Activated naive CD4-positive, alpha-beta T cell treated with anti-CD3 and anti-CD28 coated beads for 36 hours (primary cell): ENCODE measurements around the gene MYO5B. TPM values are rescaled to one million over a fixed set of nuclear protein-coding genes. Genes with fewer than 3 reads are reported as not detected.

ENCODE experiments used
- CTCF ChIA-PET: fragments of 350-600 bp; sonication (Branson Sonifier 250); formaldehyde crosslinking; loops from one replicate; lab custom pipeline; 2021; ENCODE audit warnings: antibody characterized with exemption; lab: Charles Lee
- DNase-seq: peaks from one replicate; pipeline ENCODE4 v3.0.0-alpha.2; 2020
- H3K27ac Mint-ChIP-seq: one replicate; pipeline ENCODE4 v1.8.0; 2021; ENCODE audit warnings: mild to moderate bottlenecking, mixed read lengths
- H3K27me3 Mint-ChIP-seq: one replicate; pipeline ENCODE4 v1.8.0; 2021; ENCODE audit warnings: low read depth, mixed read lengths
- H3K36me3 Mint-ChIP-seq: one replicate; pipeline ENCODE4 v1.8.0; 2021; ENCODE audit warnings: low read depth, mixed read lengths
- H3K4me1 Mint-ChIP-seq: one replicate; pipeline ENCODE4 v1.8.0; 2021; ENCODE audit warnings: low read depth, mixed read lengths
- H3K4me3 Mint-ChIP-seq: one replicate; pipeline ENCODE4 v1.8.0; 2021; ENCODE audit warnings: mild to moderate bottlenecking, moderate library complexity, mixed read lengths
- H3K9me3 Mint-ChIP-seq: one replicate; pipeline ENCODE4 v1.8.0; 2021; ENCODE audit warnings: mixed read lengths
- intact Hi-C: fragments of 100-400 bp; cut with micrococcal nuclease; formaldehyde crosslinking; loops from one replicate; pipeline ENCODE4 v1.15.1; 2023
- total RNA-seq, 2 experiments: library from RNA; stranded (reverse); gene quantifications; one replicate each; pipeline ENCODE4 v1.2.3, GENCODE V29; 2021

The MYO5B gene
- total RNA-seq, 2 experiments from 2014 or later, result 0.02 to 0.12 TPM

GRCh38 chr18:50091509-50092244 is 103.3 kb downstream of the MYO5B start:
- H3K9me3 Mint-ChIP-seq, result no peaks in the 10 kb centered on the region
- no peak for DNase-seq
- no peaks in the 10 kb centered on the region for H3K4me1 Mint-ChIP-seq
- intact Hi-C loops, result no loop called here
- CTCF ChIA-PET, result no interaction called here
- H3K36me3 Mint-ChIP-seq, result no peaks in the 10 kb centered on the region
- no peak overlapping the region for H3K4me3 Mint-ChIP-seq
- H3K27ac Mint-ChIP-seq, result no peak overlapping the region
- H3K27me3 Mint-ChIP-seq, result peaks cover 14% of the 10 kb centered on the region

GRCh38 chr18:50090370-50091312 is 104.3 kb downstream of the MYO5B start:
- no peaks in the 10 kb centered on the region for H3K36me3 Mint-ChIP-seq
- DNase-seq, result no peak
- H3K27ac Mint-ChIP-seq, result no peak overlapping the region
- CTCF ChIA-PET, result interaction anchor here (0.7 kb wide), 1 partner anchor 501 kb away, joined by 4 read pairs; no protein-coding TSS in a partner anchor
- H3K9me3 Mint-ChIP-seq, result no peaks in the 10 kb centered on the region
- intact Hi-C loops, result no loop called here
- no peak overlapping the region for H3K4me3 Mint-ChIP-seq
- H3K27me3 Mint-ChIP-seq, result peaks cover 9% of the 10 kb centered on the region
- H3K4me1 Mint-ChIP-seq, result no peaks in the 10 kb centered on the region

GRCh38 chr18:50089702-50090101 is 105.2 kb downstream of the MYO5B start:
- Mint-ChIP-seq H3K4me1 (no peaks in the 10 kb centered on the region), H3K36me3 (no peaks in the 10 kb centered on the region), H3K27ac (no peak overlapping the region), H3K4me3 (no peak overlapping the region), H3K9me3 (no peaks in the 10 kb centered on the region), H3K27me3 (peaks cover 10% of the 10 kb centered on the region)
- CTCF ChIA-PET, result interaction anchor here (0.7 kb wide), 1 partner anchor 500 kb away, joined by 4 read pairs; no protein-coding TSS in a partner anchor
- intact Hi-C loops, result no loop called here
- no peak for DNase-seq

DNA sequence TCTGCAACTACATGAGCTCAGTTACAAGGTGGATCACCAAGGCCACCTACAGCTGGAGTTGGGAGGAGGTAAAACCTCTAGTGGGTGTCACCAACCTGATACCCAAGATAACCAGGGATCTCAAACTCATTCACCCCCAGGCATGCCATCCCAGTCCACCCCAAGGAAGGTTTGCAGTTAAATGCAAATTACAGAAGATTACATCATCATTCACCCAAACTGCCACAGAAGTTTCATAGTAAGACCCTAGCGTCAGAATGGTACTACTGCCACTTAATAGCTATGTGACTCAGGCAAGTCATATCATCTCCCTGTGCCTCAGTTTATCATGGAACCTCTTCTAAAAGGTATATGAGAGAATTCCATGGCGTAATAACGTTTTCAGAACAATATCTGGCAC is 111.2 kb downstream of the MYO5B start:
- peaks cover 14% of the 10 kb centered on the region for H3K27me3 Mint-ChIP-seq
- intact Hi-C loops, result no loop called here

GRCh38 chr18:50080932-50081560 is 113.9 kb downstream of the MYO5B start:
- H3K9me3 Mint-ChIP-seq, result no peaks in the 10 kb centered on the region

More for the DNA sequence above, 111.2 kb downstream of the MYO5B start:
- CTCF ChIA-PET, result no interaction called here
- Mint-ChIP-seq H3K4me3 (no peak overlapping the region), H3K36me3 (no peaks in the 10 kb centered on the region), H3K27ac (no peak overlapping the region), H3K9me3 (no peaks in the 10 kb centered on the region), H3K4me1 (no peaks in the 10 kb centered on the region)
- DNase-seq, result no peak

DNA sequence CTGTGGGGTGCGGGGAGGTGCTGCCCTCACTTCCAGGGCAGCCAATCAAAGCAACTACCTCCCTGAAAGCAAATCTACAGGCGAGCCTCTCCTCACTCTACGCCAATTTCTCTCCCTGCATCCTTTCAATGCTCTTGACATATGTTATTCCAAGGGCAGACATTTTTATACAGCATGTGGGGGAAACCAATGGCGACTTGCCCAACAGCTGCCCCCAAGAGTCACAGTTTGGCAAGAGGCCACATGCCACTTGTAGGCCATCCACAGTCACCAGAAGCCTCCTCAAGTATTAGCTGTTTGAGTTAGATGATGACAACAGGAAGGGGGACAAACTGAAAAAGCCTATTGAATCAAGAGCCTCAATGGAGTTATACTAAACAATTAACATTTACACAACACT is 114.6 kb downstream of the MYO5B start:
- CTCF ChIA-PET, result no interaction called here
- no peak overlapping the region for H3K27ac Mint-ChIP-seq
- peaks cover 14% of the 10 kb centered on the region for H3K27me3 Mint-ChIP-seq
- intact Hi-C loops, result no loop called here
- no peak overlapping the region for H3K4me3 Mint-ChIP-seq
- H3K9me3 Mint-ChIP-seq, result no peaks in the 10 kb centered on the region
- H3K4me1 Mint-ChIP-seq, result peaks cover 4% of the 10 kb centered on the region
- DNase-seq, result no peak
- H3K36me3 Mint-ChIP-seq, result no peaks in the 10 kb centered on the region

More at GRCh38 chr18:50080932-50081560, 113.9 kb downstream of the MYO5B start:
- Mint-ChIP-seq H3K27ac (no peak overlapping the region), H3K27me3 (peaks cover 14% of the 10 kb centered on the region), H3K36me3 (no peaks in the 10 kb centered on the region), H3K4me1 (peaks cover 2% of the 10 kb centered on the region), H3K4me3 (no peak overlapping the region)
- DNase-seq, result no peak
- CTCF ChIA-PET, result no interaction called here
- intact Hi-C loops, result no loop called here

DNA sequence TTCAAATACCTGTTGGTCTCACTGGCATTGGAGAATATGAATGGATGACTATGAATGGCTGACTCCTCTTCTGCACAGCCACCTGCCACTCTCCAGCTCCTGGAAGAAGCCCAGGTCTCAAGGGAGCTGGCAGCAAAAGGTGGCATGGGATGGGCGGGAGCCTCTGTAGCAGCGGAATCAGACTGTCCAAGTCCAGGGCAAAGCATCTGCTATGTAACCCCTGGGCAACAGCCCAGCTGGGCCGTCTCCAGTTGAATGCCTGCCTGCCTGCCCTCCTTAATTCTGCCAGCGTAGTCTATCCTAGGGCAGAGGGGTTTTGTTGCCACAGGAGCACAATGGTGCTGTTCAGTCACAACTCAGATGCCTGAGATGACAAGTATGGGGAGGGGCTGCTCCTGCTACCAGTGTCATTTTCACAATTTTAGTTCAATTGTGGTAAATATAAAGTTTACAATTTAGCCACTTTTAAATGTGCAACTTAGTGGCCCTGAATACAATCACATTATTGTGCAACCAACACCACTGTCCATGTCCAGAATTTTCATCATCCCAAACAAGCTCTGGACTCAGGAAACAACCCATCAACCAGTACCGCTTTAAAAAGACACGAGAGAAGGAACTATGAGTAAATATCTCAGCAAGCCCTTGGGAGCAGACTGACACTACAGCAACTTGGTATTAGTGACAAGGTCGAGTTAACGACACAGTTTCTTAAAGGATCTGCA is 115.2 kb downstream of the MYO5B start:
- H3K36me3 Mint-ChIP-seq, result no peaks in the 10 kb centered on the region
- CTCF ChIA-PET, result no interaction called here
- no peak for DNase-seq
- intact Hi-C loops, result no loop called here
- H3K9me3 Mint-ChIP-seq, result no peaks in the 10 kb centered on the region
- peaks cover 4% of the 10 kb centered on the region for H3K4me1 Mint-ChIP-seq
- no peak overlapping the region for H3K27ac Mint-ChIP-seq
- no peak overlapping the region for H3K4me3 Mint-ChIP-seq
- peaks cover 12% of the 10 kb centered on the region for H3K27me3 Mint-ChIP-seq

DNA sequence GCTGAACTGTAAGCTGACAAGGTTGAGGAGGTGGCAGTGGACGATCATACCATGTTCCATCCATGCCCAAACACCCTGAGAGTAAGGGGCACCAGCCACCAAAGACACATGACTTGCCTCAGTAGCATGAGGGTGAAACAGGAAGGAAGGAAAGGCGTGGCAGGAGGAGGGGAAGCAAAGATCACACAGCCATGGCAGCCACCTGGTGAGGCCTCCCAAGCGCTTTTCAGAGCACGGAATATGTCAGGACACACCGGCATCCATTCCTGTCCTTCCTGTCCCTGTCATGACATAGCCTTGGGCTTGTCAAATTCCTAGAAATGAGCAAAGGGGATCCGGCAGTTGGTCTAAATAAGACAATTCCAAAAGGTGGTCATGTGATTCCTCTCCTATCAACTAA is 118.7 kb downstream of the MYO5B start:
- no peaks in the 10 kb centered on the region for H3K36me3 Mint-ChIP-seq
- no peak overlapping the region for H3K4me3 Mint-ChIP-seq
- H3K9me3 Mint-ChIP-seq, result no peaks in the 10 kb centered on the region
- intact Hi-C loops, result no loop called here
- CTCF ChIA-PET, result no interaction called here
- peaks cover 4% of the 10 kb centered on the region for H3K27me3 Mint-ChIP-seq
- no peak overlapping the region for H3K27ac Mint-ChIP-seq
- no peak for DNase-seq
- H3K4me1 Mint-ChIP-seq, result peaks cover 4% of the 10 kb centered on the region

- Mint-ChIP-seq H3K27me3 (peaks cover 2% of the 10 kb centered on the region), H3K4me3 (no peak overlapping the region), H3K9me3 (no peaks in the 10 kb centered on the region), H3K4me1 (peaks cover 4% of the 10 kb centered on the region), H3K36me3 (no peaks in the 10 kb centered on the region), H3K27ac (no peak overlapping the region)
- DNase-seq, result no peak
- intact Hi-C loops, result no loop called here
- CTCF ChIA-PET, result no interaction called here
Observed at GRCh38 chr18:50075772-50076171, 119.2 kb downstream of the MYO5B start.

- Mint-ChIP-seq H3K4me3 (no peak overlapping the region), H3K36me3 (no peaks in the 10 kb centered on the region), H3K27ac (no peak overlapping the region), H3K9me3 (no peaks in the 10 kb centered on the region), H3K4me1 (peaks cover 4% of the 10 kb centered on the region), H3K27me3 (no peaks in the 10 kb centered on the region)
- intact Hi-C loops, result no loop called here
- DNase-seq, result no peak
- CTCF ChIA-PET, result no interaction called here
Observed at GRCh38 chr18:50074404-50074803, 120.5 kb downstream of the MYO5B start.

DNA sequence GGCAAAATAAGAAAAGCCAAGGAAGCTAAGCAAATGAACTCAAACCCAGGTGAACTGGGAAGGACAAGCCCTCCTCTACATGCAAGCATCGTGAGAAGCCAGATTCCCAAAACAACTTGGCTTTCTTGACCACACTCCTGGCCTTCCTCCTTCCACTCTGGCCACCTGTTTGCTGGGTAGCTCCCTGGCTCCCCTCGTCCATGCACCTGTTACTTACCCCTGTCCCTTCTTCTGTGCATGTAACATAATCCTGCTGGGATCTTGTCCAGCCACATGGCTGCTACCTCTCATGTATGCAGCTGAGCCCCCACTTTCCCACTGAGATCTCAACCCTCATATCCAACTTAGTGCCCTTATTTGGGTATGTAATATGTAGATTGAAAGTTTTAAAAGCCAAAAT is 121.6 kb downstream of the MYO5B start:
- DNase-seq, result no peak
- CTCF ChIA-PET, result no interaction called here
- intact Hi-C loops, result no loop called here
- no peak overlapping the region for H3K27ac Mint-ChIP-seq
- no peaks in the 10 kb centered on the region for H3K9me3 Mint-ChIP-seq
- H3K4me3 Mint-ChIP-seq, result no peak overlapping the region
- peaks cover 4% of the 10 kb centered on the region for H3K4me1 Mint-ChIP-seq
- H3K36me3 Mint-ChIP-seq, result no peaks in the 10 kb centered on the region
- H3K27me3 Mint-ChIP-seq, result no peaks in the 10 kb centered on the region

DNA sequence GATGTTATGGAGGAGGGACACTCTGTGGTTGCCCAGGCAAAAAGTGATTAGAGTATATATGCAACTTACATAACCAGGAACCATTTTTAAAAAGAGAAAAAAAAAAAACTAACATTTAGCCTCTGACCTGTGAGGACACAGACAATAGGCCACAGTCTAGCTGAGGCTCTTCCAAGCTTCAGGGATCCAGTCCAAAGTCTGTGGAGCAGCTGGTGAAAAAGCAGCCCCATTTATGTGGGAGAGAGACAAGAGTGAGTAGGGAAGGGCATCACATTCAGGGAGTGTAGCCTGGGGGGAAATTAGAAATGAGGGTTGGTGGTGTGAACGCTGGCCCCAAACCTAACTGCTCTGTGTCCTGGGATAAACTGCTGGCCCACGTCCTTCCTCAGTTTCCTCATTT is 122.8 kb downstream of the MYO5B start:
- DNase-seq, result no peak
- intact Hi-C loops, result no loop called here
- peaks cover 4% of the 10 kb centered on the region for H3K4me1 Mint-ChIP-seq
- no peak overlapping the region for H3K4me3 Mint-ChIP-seq
- CTCF ChIA-PET, result no interaction called here
- H3K36me3 Mint-ChIP-seq, result no peaks in the 10 kb centered on the region
- no peak overlapping the region for H3K27ac Mint-ChIP-seq
- H3K9me3 Mint-ChIP-seq, result no peaks in the 10 kb centered on the region
- H3K27me3 Mint-ChIP-seq, result no peaks in the 10 kb centered on the region
